IMR-90 (cell line): ENCODE data around the gene GIMAP5. TPM values are rescaled to one million over a fixed set of nuclear protein-coding genes. Genes with fewer than 3 reads are reported as not detected.

Experiments
- ATAC-seq: fragments of 200-7000 bp; cut with Tn5 transposase; 2 replicates; pipeline ENCODE4 v1.9.1; 2020; ENCODE audit warnings: low read depth, mild to moderate bottlenecking, moderate library complexity
- BruUV-seq: library from RNA; stranded (reverse); fragments of 400-500 nt; replicated peaks from 2 replicates; lab custom pipeline; 2021; lab: Mats Ljungman, UMichigan
- CTCF ChIA-PET: fragments of 300-600 bp; formaldehyde crosslinking; extraction: SDS; loops from one replicate; lab custom pipeline; 2021; ENCODE audit warnings: antibody characterized with exemption; lab: Yijun Ruan, JAX
- POLR2A ChIA-PET: fragments of 300-600 bp; sonication (Branson Sonifier 250); formaldehyde crosslinking; loops from one replicate; lab custom pipeline; 2022; ENCODE audit warnings: antibody characterized with exemption; ENCODE audit not compliant: unreplicated experiment; lab: Charles Lee
- DNase-seq: peaks from one replicate; pipeline ENCODE4 v3.0.0; 2013
- H2AFZ ChIP-seq: replicated peaks from 2 replicates; pipeline ENCODE3; 2013; ENCODE audit warnings: low read length, mild to moderate bottlenecking; ENCODE audit not compliant: poor library complexity
- H2AK5ac ChIP-seq: 2 replicates; pipeline ENCODE4 v1.6.1; 2013; ENCODE audit warnings: low read depth, low read length, inconsistent platforms
- H2AK9ac ChIP-seq: replicated peaks from 2 replicates; pipeline ENCODE3; 2013; ENCODE audit warnings: mild to moderate bottlenecking, low read depth, low read length, moderate library complexity; ENCODE audit not compliant: poor library complexity
- H2BK120ac ChIP-seq: 2 replicates; pipeline ENCODE4 v1.6.1; 2013; ENCODE audit warnings: low read depth, low read length, inconsistent platforms
- H2BK15ac ChIP-seq: 3 replicates; pipeline ENCODE4 v1.6.1; 2013; ENCODE audit warnings: low read depth, low read length, inconsistent platforms
- H2BK20ac ChIP-seq: 2 replicates; pipeline ENCODE4 v1.6.1; 2013; ENCODE audit warnings: low read depth, mild to moderate bottlenecking, inconsistent platforms, low read length, moderate library complexity
- H2BK5ac ChIP-seq: 2 replicates; pipeline ENCODE4 v1.6.1; 2013; ENCODE audit warnings: mild to moderate bottlenecking, low read depth, low read length, inconsistent platforms; ENCODE audit not compliant: poor library complexity, severe bottlenecking
- H3K14ac ChIP-seq: replicated peaks from 2 replicates; pipeline ENCODE4 v1.6.1; 2013; ENCODE audit warnings: low read depth, low read length, inconsistent platforms
- H3K18ac ChIP-seq: 2 replicates; pipeline ENCODE4 v1.6.1; 2013; ENCODE audit warnings: low read depth, low read length, control low read depth
- H3K23ac ChIP-seq: 2 replicates; pipeline ENCODE4 v1.6.1; 2013; ENCODE audit warnings: low read depth, low read length, inconsistent platforms
- H3K27ac ChIP-seq: 2 replicates; pipeline ENCODE4 v1.5.1; 2013; ENCODE audit warnings: mild to moderate bottlenecking, control low read depth, low read length; ENCODE audit not compliant: insufficient read depth
- H3K27me3 ChIP-seq: 2 replicates; pipeline ENCODE4 v1.6.1; 2013; ENCODE audit warnings: low read length; ENCODE audit not compliant: control insufficient read depth, insufficient read depth
- H3K36me3 ChIP-seq: 2 replicates; pipeline ENCODE4 v1.6.1; 2013; ENCODE audit warnings: low read length, mixed read lengths; ENCODE audit not compliant: control insufficient read depth, insufficient read depth
- H3K4ac ChIP-seq: 2 replicates; pipeline ENCODE4 v1.6.1; 2013; ENCODE audit warnings: low read depth, low read length, inconsistent platforms
- H3K4me1 ChIP-seq: 2 replicates; pipeline ENCODE4 v1.6.1; 2013; ENCODE audit warnings: low read length, mixed read lengths; ENCODE audit not compliant: control insufficient read depth, insufficient read depth
- H3K4me2 ChIP-seq: 2 replicates; pipeline ENCODE4 v1.6.1; 2013; ENCODE audit warnings: low read depth, mild to moderate bottlenecking, control low read depth, low read length, moderate library complexity
- H3K4me3 ChIP-seq: 2 replicates; pipeline ENCODE4 v1.5.1; 2013; ENCODE audit warnings: low read depth, mild to moderate bottlenecking, control low read depth, low read length, moderate library complexity; ENCODE audit not compliant: insufficient read depth
- H3K56ac ChIP-seq: 2 replicates; pipeline ENCODE4 v1.6.1; 2013; ENCODE audit warnings: low read length, inconsistent platforms; ENCODE audit not compliant: insufficient read depth; ENCODE audit errors: extremely low read depth
- H3K79me1 ChIP-seq, 2 experiments: 2 replicates each; pipeline ENCODE4 v1.6.1; 2013; ENCODE audit warnings: low read length in 2 of 2, inconsistent platforms in 1 of 2, low read depth in 1 of 2
- H3K9ac ChIP-seq: 2 replicates; pipeline ENCODE4 v1.6.1; 2013; ENCODE audit warnings: low read depth, low read length, control low read depth
- H3K9me1 ChIP-seq: 2 replicates; pipeline ENCODE4 v1.6.1; 2013; ENCODE audit warnings: low read length, inconsistent platforms; ENCODE audit not compliant: insufficient read depth
- H3K9me3 ChIP-seq: 2 replicates; pipeline ENCODE4 v1.6.1; 2013; ENCODE audit warnings: low read length; ENCODE audit not compliant: control insufficient read depth, insufficient read depth
- H4K20me1 ChIP-seq: 2 replicates; pipeline ENCODE4 v1.6.1; 2013; ENCODE audit warnings: low read length, inconsistent platforms; ENCODE audit not compliant: insufficient read depth
- H4K5ac ChIP-seq: 2 replicates; pipeline ENCODE4 v1.6.1; 2013; ENCODE audit warnings: mild to moderate bottlenecking, low read depth, low read length, control low read depth
- H4K8ac ChIP-seq, 2 experiments: 2 replicates each; pipeline ENCODE4 v1.6.1; 2013; ENCODE audit warnings: low read depth in 2 of 2, low read length in 2 of 2, control low read depth in 1 of 2, inconsistent platforms in 1 of 2
- H4K91ac ChIP-seq: 2 replicates; pipeline ENCODE4 v1.6.1; 2013; ENCODE audit warnings: low read depth, low read length, inconsistent platforms; ENCODE audit not compliant: insufficient read depth
- MAZ ChIP-seq: IDR thresholded peaks from 2 replicates; pipeline ENCODE4 v1.6.1; 2012; ENCODE audit warnings: low read depth, mild to moderate bottlenecking, low read length, improper control_type of control experiment, moderate library complexity, borderline replicate concordance
- MXI1 ChIP-seq: IDR thresholded peaks from 2 replicates; pipeline ENCODE4 v1.6.1; 2012; ENCODE audit warnings: low read depth, mild to moderate bottlenecking, low read length, moderate library complexity, borderline replicate concordance
- NFE2L2 ChIP-seq: fragments of 150-350 bp; IDR thresholded peaks from 2 replicates; pipeline ENCODE4 v1.6.1; 2016; ENCODE audit warnings: low read depth, mild to moderate bottlenecking, low read length
- POLR2A ChIP-seq: IDR thresholded peaks from 2 replicates; pipeline ENCODE4 v1.6.1; 2012; ENCODE audit warnings: mild to moderate bottlenecking, low read depth, low read length
- RAD21 ChIP-seq: IDR thresholded peaks from 2 replicates; pipeline ENCODE4 v1.6.1; 2012; ENCODE audit warnings: low read length, improper control_type of control experiment
- RCOR1 ChIP-seq: IDR thresholded peaks from 2 replicates; pipeline ENCODE4 v1.6.1; 2012; ENCODE audit warnings: mild to moderate bottlenecking, low read length, improper control_type of control experiment; ENCODE audit not compliant: insufficient replicate concordance
- RFX5 ChIP-seq: IDR thresholded peaks from 2 replicates; pipeline ENCODE4 v1.8.0; 2012; ENCODE audit warnings: low read depth, mild to moderate bottlenecking, low read length, moderate library complexity
- WGBS, 2 experiments: methylation state at CpG; one replicate each; pipeline versions ENCODE4 v1.1.5 to v1.1.7; 2013; ENCODE audit warnings: missing lambda C conversion rate in 2 of 2; ENCODE audit not compliant: insufficient read length in 1 of 2; ENCODE audit errors: extremely low coverage in 2 of 2; 5-methylcytosine and 5-hydroxymethylcytosine counted together
- dilution Hi-C: fragments of 300-500 bp; cut with HindIII; formaldehyde crosslinking; loops from one replicate; pipeline ENCODE4 v1.14.3; 2018; ENCODE audit warnings: low sequenced_read_pairs; ENCODE audit not compliant: unreplicated experiment
- in situ Hi-C: fragments of 300-500 bp; cut with MboI; formaldehyde crosslinking; loops from 3 replicates; pipeline ENCODE4 v1.14.3; 2019; ENCODE audit warnings: low sequenced_read_pairs, inconsistent platforms, mixed read lengths
- intact Hi-C: fragments of 100-400 bp; cut with micrococcal nuclease; formaldehyde crosslinking; loops from 2 replicates; pipeline ENCODE4 v1.10.0; 2022
- polyA plus RNA-seq, 3 experiments: library from polyadenylated mRNA; depleted of rRNA; stranded (reverse); fragments of >200 nt; gene quantifications; 2 replicates each; pipeline ENCODE4 v1.2.3, GENCODE V29; 2012; ENCODE audit warnings: low replicate concordance in 1 of 3
- total RNA-seq: library from RNA; depleted of rRNA; stranded (reverse); fragments of >200 nt; gene quantifications from 2 replicates; pipeline ENCODE4 v1.2.3, GENCODE V29; 2012
- TF ChIP-seq, protein P1 (sequence below): conservative IDR thresholded peaks from 2 replicates; pipeline ENCODE4 v1.5.1; 2012; ENCODE audit warnings: mild to moderate bottlenecking, low read depth, low read length, improper control_type of control experiment

Gene GIMAP5
- total and polyA plus RNA-seq, 2 of the 4 experiments (the other 2 are of a cell fraction) = not detected

DNA sequence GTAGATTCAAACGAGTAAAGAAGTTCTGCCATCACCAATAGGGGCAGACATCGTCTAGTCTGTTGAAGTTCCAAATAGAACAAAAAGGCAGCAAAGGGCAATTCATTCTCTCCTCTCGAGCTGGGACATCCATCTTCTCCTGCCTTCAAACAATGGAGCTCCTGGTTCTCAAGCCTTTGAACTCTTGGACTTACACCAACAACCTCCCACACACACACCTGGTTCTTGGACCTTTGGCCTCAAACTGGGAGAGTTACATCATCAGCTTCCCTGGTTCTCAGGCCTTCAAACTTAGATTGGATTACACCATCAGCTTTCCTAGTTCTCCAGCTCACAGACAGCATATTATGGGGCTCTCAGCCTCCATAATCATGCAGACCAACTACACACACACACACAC lies 9.8 kb upstream of the GIMAP5 start:
- POLR2A ChIA-PET = no interaction called here
- Histone ChIP-seq H3K9me3 (no peaks in the 10 kb centered on the region), H2AK9ac (no peak overlapping the region), H3K4me3 (no peak overlapping the region), H3K4me1 (no peaks in the 10 kb centered on the region), H3K23ac (no peak overlapping the region), H3K4me2 (no peak overlapping the region), H2BK15ac (no peak overlapping the region), H2AFZ (no peak overlapping the region), H3K27ac (no peak overlapping the region), H3K56ac (no peak overlapping the region), H4K91ac (no peak overlapping the region), H2BK120ac (no peak overlapping the region), H2AK5ac (no peak overlapping the region), H3K4ac (no peak overlapping the region), H3K9ac (no peak overlapping the region), H4K20me1 (no peaks in the 10 kb centered on the region), H3K14ac (no peak overlapping the region), H2BK20ac (no peak overlapping the region), H3K9me1 (no peaks in the 10 kb centered on the region), H3K18ac (no peak overlapping the region), H3K27me3 (no peaks in the 10 kb centered on the region), H3K36me3 (no peaks in the 10 kb centered on the region), H4K8ac (no peak overlapping the region), H4K5ac (no peak overlapping the region), H2BK5ac (no peak overlapping the region), H3K79me1 (no peaks in the 10 kb centered on the region)
- ATAC-seq = no peak
- TF ChIP-seq RAD21 = no peak
- TF ChIP-seq NFE2L2 = no peak
- TF ChIP-seq, protein P1, sequence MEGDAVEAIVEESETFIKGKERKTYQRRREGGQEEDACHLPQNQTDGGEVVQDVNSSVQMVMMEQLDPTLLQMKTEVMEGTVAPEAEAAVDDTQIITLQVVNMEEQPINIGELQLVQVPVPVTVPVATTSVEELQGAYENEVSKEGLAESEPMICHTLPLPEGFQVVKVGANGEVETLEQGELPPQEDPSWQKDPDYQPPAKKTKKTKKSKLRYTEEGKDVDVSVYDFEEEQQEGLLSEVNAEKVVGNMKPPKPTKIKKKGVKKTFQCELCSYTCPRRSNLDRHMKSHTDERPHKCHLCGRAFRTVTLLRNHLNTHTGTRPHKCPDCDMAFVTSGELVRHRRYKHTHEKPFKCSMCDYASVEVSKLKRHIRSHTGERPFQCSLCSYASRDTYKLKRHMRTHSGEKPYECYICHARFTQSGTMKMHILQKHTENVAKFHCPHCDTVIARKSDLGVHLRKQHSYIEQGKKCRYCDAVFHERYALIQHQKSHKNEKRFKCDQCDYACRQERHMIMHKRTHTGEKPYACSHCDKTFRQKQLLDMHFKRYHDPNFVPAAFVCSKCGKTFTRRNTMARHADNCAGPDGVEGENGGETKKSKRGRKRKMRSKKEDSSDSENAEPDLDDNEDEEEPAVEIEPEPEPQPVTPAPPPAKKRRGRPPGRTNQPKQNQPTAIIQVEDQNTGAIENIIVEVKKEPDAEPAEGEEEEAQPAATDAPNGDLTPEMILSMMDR = no peak
- TF ChIP-seq RCOR1 = no peak
- TF ChIP-seq MXI1 = no peak
- TF ChIP-seq POLR2A = no peak
- no peak for TF ChIP-seq MAZ
- no peak for TF ChIP-seq RFX5
- no TSS peak for BruUV-seq
- in situ Hi-C loops (loop anchor here (25.0 kb wide), 1 partner anchor 415 kb away; the partner anchor contains the start of genes ACTR3C and LRRC61), intact Hi-C loops (no loop called here), dilution Hi-C loops (no loop called here)
- no CpG with 5 or more reads among the region's 3 CpGs for WGBS, 2 experiments
- DNase-seq = no peak
- CTCF ChIA-PET = no interaction called here
